ENCODE measurements around the gene MEGF6.

The MEGF6 gene

GRCh38 chr1:3452866-3453175, 158.5 kb downstream of the MEGF6 start:
- no peak overlapping the region for H3K27ac ChIP-seq
- H3K4me3 ChIP-seq, result no peak overlapping the region

- no peak overlapping the region for H3K4me3 ChIP-seq
- H3K27ac ChIP-seq, result no peak overlapping the region
Observed at GRCh38 chr1:3451994-3452865, 159.1 kb downstream of the MEGF6 start.

GRCh38 chr1:3450983-3451382, 160.3 kb downstream of the MEGF6 start:
- Histone ChIP-seq H3K27ac (no peak overlapping the region), H3K4me3 (no peak overlapping the region)

- Histone ChIP-seq H3K27ac (no peak overlapping the region), H3K4me3 (no peak overlapping the region)
Observed at GRCh38 chr1:3450202-3450863, 161.0 kb downstream of the MEGF6 start.

- H3K27ac ChIP-seq, result no peak overlapping the region
- no peak overlapping the region for H3K4me3 ChIP-seq
Observed at GRCh38 chr1:3444736-3445135, 166.6 kb downstream of the MEGF6 start.

GRCh38 chr1:3444298-3444697, 167.0 kb downstream of the MEGF6 start:
- Histone ChIP-seq H3K27ac (no peak overlapping the region), H3K4me3 (no peak overlapping the region)

- no peak overlapping the region for H3K4me3 ChIP-seq
- H3K27ac ChIP-seq, result no peak overlapping the region
Observed at GRCh38 chr1:3443807-3444206, 167.5 kb downstream of the MEGF6 start.

- Histone ChIP-seq H3K27ac (no peak overlapping the region), H3K4me3 (no peak overlapping the region)
Observed at GRCh38 chr1:3442901-3443300, 168.4 kb downstream of the MEGF6 start.

GRCh38 chr1:3442331-3442730, 169.0 kb downstream of the MEGF6 start:
- Histone ChIP-seq H3K4me3 (no peak overlapping the region), H3K27ac (peak overlapping the region in 1 of 21 experiments; percentile 38)

GRCh38 chr1:3441880-3442279, 169.4 kb downstream of the MEGF6 start:
- Histone ChIP-seq H3K27ac (peak overlapping the region in 1 of 21 experiments; percentile 38), H3K4me3 (no peak overlapping the region)

- H3K4me3 ChIP-seq, result no peak overlapping the region
- H3K27ac ChIP-seq, result no peak overlapping the region
Observed at GRCh38 chr1:3441410-3441847, 169.9 kb downstream of the MEGF6 start.

GRCh38 chr1:3440711-3441409, 170.4 kb downstream of the MEGF6 start:
- H3K27ac ChIP-seq, result no peak overlapping the region
- H3K4me3 ChIP-seq, result no peak overlapping the region

- H3K4me3 ChIP-seq, result no peak overlapping the region
- H3K27ac ChIP-seq, result no peak overlapping the region
Observed at GRCh38 chr1:3440300-3440681, 171.0 kb downstream of the MEGF6 start.
